ENCODE measurements around the gene CYFIP1. TPM values are rescaled to one million over a fixed set of nuclear protein-coding genes. Genes with fewer than 3 reads are reported as not detected.

Gene CYFIP1
- total and polyA plus RNA-seq, 9 of the 15 experiments (the other 6 are each of a cell fraction or from before 2014, with no cell fraction given) = 3.8 to 59.8 (median 28.3) TPM

GRCh38 chr15:22927761-22928160 lies 52.4 kb downstream of the CYFIP1 start:
- Histone ChIP-seq H3K36me3 (ENCODE audit: control insufficient read depth, insufficient read depth, low read length) (peaks cover 19% of the 10 kb centered on the region; the same call in 1 of the 3 replicates), H3K4me3 (no peak overlapping the region), H3K4me2 (ENCODE audit: insufficient read depth, low read length) (no peak overlapping the region), H3K79me2 (ENCODE audit: control insufficient read depth, insufficient read depth, low read length) (no peaks in the 10 kb centered on the region), H3K27me3 (ENCODE audit: control insufficient read depth in 2 of 2, insufficient read depth in 2 of 2, low read length in 2 of 2) (no peaks in the 10 kb centered on the region), H3K4me1 (replicated peaks in 1 of 2; ENCODE audit: control insufficient read depth in 2 of 2, insufficient read depth in 2 of 2, low read length in 2 of 2) (peaks cover 0 to 4% of the 10 kb centered on the region in 2 experiments; a peak in 1 of 5 replicates), H3K9ac (ENCODE audit: insufficient read depth in 1 of 2, low read depth in 2 of 2, low read length in 2 of 2) (no peak overlapping the region), H4K20me1 (replicated peaks; ENCODE audit: control insufficient read depth, insufficient read depth, low read length) (no peaks in the 10 kb centered on the region), H3K9me3 (replicated peaks; ENCODE audit: control insufficient read depth, insufficient read depth, low read depth, low read length) (no peaks in the 10 kb centered on the region), H3K27ac (ENCODE audit: extremely low read depth, low read depth, low read length) (no peak overlapping the region), H2AFZ (ENCODE audit: low read depth, low read length) (no peak overlapping the region), H3K9me1 (ENCODE audit: control insufficient read depth, insufficient read depth, low read length) (no peaks in the 10 kb centered on the region)
- CTCF ChIA-PET (ENCODE audit: low intra/inter-chr PET ratio) = no interaction called here
- POLR2A ChIA-PET = no interaction called here
- intact Hi-C loops (cut with micrococcal nuclease) = no loop called here
- ATAC-seq (no peak), FAIRE-seq (no peak), DNase-seq (ENCODE audit: extremely low read depth in 1 of 4, low spot score in 3 of 4) (no peak)
- TF ChIP-seq, protein P1, sequence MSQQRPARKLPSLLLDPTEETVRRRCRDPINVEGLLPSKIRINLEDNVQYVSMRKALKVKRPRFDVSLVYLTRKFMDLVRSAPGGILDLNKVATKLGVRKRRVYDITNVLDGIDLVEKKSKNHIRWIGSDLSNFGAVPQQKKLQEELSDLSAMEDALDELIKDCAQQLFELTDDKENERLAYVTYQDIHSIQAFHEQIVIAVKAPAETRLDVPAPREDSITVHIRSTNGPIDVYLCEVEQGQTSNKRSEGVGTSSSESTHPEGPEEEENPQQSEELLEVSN (IDR thresholded peaks at IDR 0.05; ENCODE audit: borderline replicate concordance in 1 of 2, extremely low read depth in 1 of 2, insufficient read depth in 1 of 2, insufficient read length in 1 of 2, low read depth in 1 of 2, low read length in 1 of 2, poor library complexity in 1 of 2, severe bottlenecking in 1 of 2) = no peak
- TF ChIP-seq CREBBP (IDR thresholded peaks at IDR 0.05; ENCODE audit: low read depth, low read length) = no peak
- in situ Hi-C loops (cut with MboI) = no loop called here
- 95% methylated on average over 7 of the region's 25 CpGs for WGBS (ENCODE audit: insufficient coverage, low coverage, missing lambda C conversion rate)
- no TSS peak for BruUV-seq (replicated peaks)

GRCh38 chr15:22925875-22926274 lies 54.3 kb downstream of the CYFIP1 start:
- Histone ChIP-seq H3K4me2 (ENCODE audit: insufficient read depth, low read length) (no peak overlapping the region), H4K20me1 (replicated peaks; ENCODE audit: control insufficient read depth, insufficient read depth, low read length) (no peaks in the 10 kb centered on the region), H3K9me1 (ENCODE audit: control insufficient read depth, insufficient read depth, low read length) (no peaks in the 10 kb centered on the region), H3K9me3 (replicated peaks; ENCODE audit: control insufficient read depth, insufficient read depth, low read depth, low read length) (no peaks in the 10 kb centered on the region), H2AFZ (ENCODE audit: low read depth, low read length) (no peak overlapping the region), H3K4me1 (replicated peaks in 1 of 2; ENCODE audit: control insufficient read depth in 2 of 2, insufficient read depth in 2 of 2, low read length in 2 of 2) (no peaks in the 10 kb centered on the region), H3K27me3 (ENCODE audit: control insufficient read depth in 2 of 2, insufficient read depth in 2 of 2, low read length in 2 of 2) (no peaks in the 10 kb centered on the region), H3K36me3 (ENCODE audit: control insufficient read depth, insufficient read depth, low read length) (peaks cover 8% of the 10 kb centered on the region; the same call in 1 of the 3 replicates), H3K9ac (ENCODE audit: insufficient read depth in 1 of 2, low read depth in 2 of 2, low read length in 2 of 2) (no peak overlapping the region), H3K79me2 (ENCODE audit: control insufficient read depth, insufficient read depth, low read length) (no peaks in the 10 kb centered on the region), H3K4me3 (no peak overlapping the region), H3K27ac (ENCODE audit: extremely low read depth, low read depth, low read length) (no peak overlapping the region)
- DNase-seq (ENCODE audit: extremely low read depth in 1 of 4, low spot score in 3 of 4) = no peak
- ATAC-seq = no peak
- POLR2A ChIA-PET = no interaction called here
- intact Hi-C loops (cut with micrococcal nuclease) = no loop called here
- WGBS (ENCODE audit: insufficient coverage, low coverage, missing lambda C conversion rate) = 82% methylated on average over 13 of the region's 17 CpGs
- BruUV-seq (replicated peaks) = no TSS peak
- CTCF ChIA-PET (ENCODE audit: low intra/inter-chr PET ratio) = no interaction called here
- in situ Hi-C loops (cut with MboI) = no loop called here
- FAIRE-seq = no peak
- no peak for TF ChIP-seq KLF16 (IDR thresholded peaks at IDR 0.05)
- TF ChIP-seq, protein P2, sequence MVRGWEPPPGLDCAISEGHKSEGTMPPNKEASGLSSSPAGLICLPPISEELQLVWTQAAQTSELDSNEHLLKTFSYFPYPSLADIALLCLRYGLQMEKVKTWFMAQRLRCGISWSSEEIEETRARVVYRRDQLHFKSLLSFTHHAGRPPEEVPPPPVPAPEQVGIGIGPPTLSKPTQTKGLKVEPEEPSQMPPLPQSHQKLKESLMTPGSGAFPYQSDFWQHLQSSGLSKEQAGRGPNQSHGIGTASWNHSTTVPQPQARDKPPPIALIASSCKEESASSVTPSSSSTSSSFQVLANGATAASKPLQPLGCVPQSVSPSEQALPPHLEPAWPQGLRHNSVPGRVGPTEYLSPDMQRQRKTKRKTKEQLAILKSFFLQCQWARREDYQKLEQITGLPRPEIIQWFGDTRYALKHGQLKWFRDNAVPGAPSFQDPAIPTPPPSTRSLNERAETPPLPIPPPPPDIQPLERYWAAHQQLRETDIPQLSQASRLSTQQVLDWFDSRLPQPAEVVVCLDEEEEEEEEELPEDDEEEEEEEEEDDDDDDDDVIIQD (CRISPR knock-in tag; IDR thresholded peaks at IDR 0.05) = no peak
- no peak for TF ChIP-seq HOXB6 (CRISPR knock-in tag; IDR thresholded peaks at IDR 0.05; ENCODE audit: borderline replicate concordance)
- no peak for TF ChIP-seq POLR2G (IDR thresholded peaks at IDR 0.05; ENCODE audit: low read depth, low read length)
- no peak for TF ChIP-seq TCF7L2 (IDR thresholded peaks at IDR 0.05; ENCODE audit: low read depth, low read length)
- TF ChIP-seq TAF1 (IDR thresholded peaks at IDR 0.05; ENCODE audit: control insufficient read depth, extremely low read depth, insufficient read depth, low read length, severe bottlenecking) = no peak
- TF ChIP-seq EZH2 (IDR thresholded peaks at IDR 0.05; ENCODE audit: borderline replicate concordance, low read depth, low read length) = no peak
- no peak for TF ChIP-seq ZBTB17 (CRISPR knock-in tag; IDR thresholded peaks at IDR 0.05)
- TF ChIP-seq FOXJ2 (tag; IDR thresholded peaks at IDR 0.05) = no peak
- TF ChIP-seq SRSF3 (IDR thresholded peaks at IDR 0.05; ENCODE audit: insufficient read depth, low read length) = no peak
- no peak for TF ChIP-seq YBX1 (IDR thresholded peaks at IDR 0.05)
- no peak for TF ChIP-seq ZNF75A (CRISPR knock-in tag; IDR thresholded peaks at IDR 0.05)

All from K562 (cell line).